ENCODE data around the gene CNTROB.

Gene CNTROB

GRCh38 chr17:7903154-7904103 is 28.6 kb upstream of the CNTROB start:
- no peak for DNase-seq (ENCODE audit: low spot score)

- DNase-seq (ENCODE audit: low spot score), result no peak
Observed at GRCh38 chr17:7909089-7909488, 22.9 kb upstream of the CNTROB start.

- DNase-seq (ENCODE audit: low spot score), result no peak
Observed at GRCh38 chr17:7910281-7910680, 21.7 kb upstream of the CNTROB start.

GRCh38 chr17:7910711-7911110 is 21.3 kb upstream of the CNTROB start:
- DNase-seq (ENCODE audit: low spot score), result no peak

GRCh38 chr17:7911116-7911515 is 20.9 kb upstream of the CNTROB start:
- DNase-seq (ENCODE audit: low spot score), result no peak

- DNase-seq (ENCODE audit: low spot score), result peak; percentile 78
Observed at GRCh38 chr17:7912927-7913524, 19.0 kb upstream of the CNTROB start.

- no peak for DNase-seq (ENCODE audit: low spot score)
Observed at GRCh38 chr17:7915179-7915610, 16.8 kb upstream of the CNTROB start.

- peak; percentile 82 for DNase-seq (ENCODE audit: low spot score)
Observed at GRCh38 chr17:7915611-7916384, 16.2 kb upstream of the CNTROB start, which contains the start of gene RNF227. Gene RNF227 (minus strand): TSS chr17:7916289. CDS start chr17:7916195, 94 bp downstream.

- DNase-seq (ENCODE audit: low spot score), result no peak
Observed at GRCh38 chr17:7916385-7916682, 15.7 kb upstream of the CNTROB start.

- DNase-seq (ENCODE audit: low spot score), result no peak
Observed at GRCh38 chr17:7916808-7917207, 15.2 kb upstream of the CNTROB start.

- DNase-seq (ENCODE audit: low spot score), result no peak
Observed at GRCh38 chr17:7922269-7922844, 9.6 kb upstream of the CNTROB start.

- peak; percentile 86 for DNase-seq (ENCODE audit: low spot score)
Observed at GRCh38 chr17:7922845-7923628, 9.0 kb upstream of the CNTROB start.

GRCh38 chr17:7927596-7927995 is 4.4 kb upstream of the CNTROB start:
- no peak for DNase-seq (ENCODE audit: low spot score)

GRCh38 chr17:7929158-7930023 is 2.6 kb upstream of the CNTROB start, which contains the start of gene KCNAB3:
Gene KCNAB3 (minus strand): TSS chr17:7929856. CDS start chr17:7929435, 421 bp downstream.
- peak; percentile 48 for DNase-seq (ENCODE audit: low spot score)

GRCh38 chr17:7930841-7931631 is 970 bp upstream of the CNTROB start:
- DNase-seq (ENCODE audit: low spot score), result no peak

GRCh38 chr17:7932483-7932891 is 481 bp downstream of the CNTROB start:
- no peak for DNase-seq (ENCODE audit: low spot score)

GRCh38 chr17:7932949-7933348 is 943 bp downstream of the CNTROB start:
- DNase-seq (ENCODE audit: low spot score), result peak; percentile 25

- DNase-seq (ENCODE audit: low spot score), result no peak
Observed at GRCh38 chr17:7935859-7936258, 3.9 kb downstream of the CNTROB start.

- no peak for DNase-seq (ENCODE audit: low spot score)
Observed at GRCh38 chr17:7940034-7940433, 8.0 kb downstream of the CNTROB start.

- no peak for DNase-seq (ENCODE audit: low spot score)
Observed at GRCh38 chr17:7940743-7941142, 8.7 kb downstream of the CNTROB start.

Data from CD4-positive, alpha-beta T cell treated with Interleukin-15 for 4 hours (primary cell).